Parathyroid adenoma (tissue), 2 donors: ENCODE measurements around the gene RBP7.

Experiments
- H2AFZ ChIP-seq: fragments of 300-600 bp; sonication (generic); one replicate; pipeline ENCODE4 v1.7.0; 2017; ENCODE audit warnings: antibody characterized with exemption, mild to moderate bottlenecking
- H3K27ac ChIP-seq: fragments of 300-600 bp; sonication (generic); one replicate; pipeline ENCODE4 v1.7.0; 2017
- H3K27me3 ChIP-seq: fragments of 300-600 bp; sonication (generic); one replicate; pipeline ENCODE4 v1.7.0; 2017; ENCODE audit warnings: low read length; ENCODE audit not compliant: control insufficient read depth, insufficient read depth
- H3K36me3 ChIP-seq: fragments of 300-600 bp; sonication (generic); one replicate; pipeline ENCODE4 v1.7.0; 2017; ENCODE audit warnings: low read length; ENCODE audit not compliant: control insufficient read depth, insufficient read depth
- H3K4me1 ChIP-seq: fragments of 300-600 bp; sonication (generic); one replicate; pipeline ENCODE4 v1.7.0; 2017; ENCODE audit warnings: control low read depth
- H3K4me2 ChIP-seq: fragments of 300-600 bp; sonication (generic); one replicate; pipeline ENCODE4 v1.7.0; 2017; ENCODE audit warnings: low read length
- H3K4me3 ChIP-seq: fragments of 300-600 bp; sonication (generic); one replicate; pipeline ENCODE4 v1.7.0; 2017; ENCODE audit warnings: low read depth, low read length
- H3K79me2 ChIP-seq: fragments of 300-600 bp; sonication (generic); one replicate; pipeline ENCODE4 v1.7.0; 2017; ENCODE audit warnings: control low read depth
- H3K9ac ChIP-seq: fragments of 300-600 bp; sonication (generic); one replicate; pipeline ENCODE4 v1.7.0; 2017; ENCODE audit warnings: mild to moderate bottlenecking
- H3K9me3 ChIP-seq: fragments of 300-600 bp; sonication (generic); one replicate; pipeline ENCODE4 v1.7.0; 2017; ENCODE audit warnings: low read length; ENCODE audit not compliant: control insufficient read depth
- TF ChIP-seq, protein P1 (sequence below): fragments of 300-600 bp; sonication (generic); IDR thresholded peaks from one replicate; pipeline ENCODE4 v1.7.0; 2017; ENCODE audit warnings: antibody characterized with exemption, mild to moderate bottlenecking
- donor health status: primary hyperparathyroidism.

The RBP7 gene

DNA sequence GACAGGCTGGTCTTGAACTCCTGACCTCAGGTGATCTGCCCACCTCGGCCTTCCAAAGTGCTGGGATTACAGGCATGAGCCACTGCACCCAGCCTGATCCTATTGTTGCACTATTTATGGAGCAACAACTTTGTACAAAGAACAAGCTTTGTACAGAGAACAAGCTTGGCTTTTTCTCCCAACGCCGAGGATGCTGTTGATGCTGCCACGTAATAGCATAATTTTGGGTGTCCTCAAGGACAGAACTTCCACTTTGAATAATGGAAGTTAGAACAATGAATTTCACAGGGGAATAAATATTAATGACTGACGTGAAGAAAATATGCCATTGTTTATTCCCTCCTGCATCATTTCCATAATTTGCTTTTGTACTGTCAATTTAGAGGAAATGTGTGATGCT, 12.8 kb upstream of the RBP7 start:
- no peaks in the 10 kb centered on the region for H3K27me3 ChIP-seq
- TF ChIP-seq, protein P1, sequence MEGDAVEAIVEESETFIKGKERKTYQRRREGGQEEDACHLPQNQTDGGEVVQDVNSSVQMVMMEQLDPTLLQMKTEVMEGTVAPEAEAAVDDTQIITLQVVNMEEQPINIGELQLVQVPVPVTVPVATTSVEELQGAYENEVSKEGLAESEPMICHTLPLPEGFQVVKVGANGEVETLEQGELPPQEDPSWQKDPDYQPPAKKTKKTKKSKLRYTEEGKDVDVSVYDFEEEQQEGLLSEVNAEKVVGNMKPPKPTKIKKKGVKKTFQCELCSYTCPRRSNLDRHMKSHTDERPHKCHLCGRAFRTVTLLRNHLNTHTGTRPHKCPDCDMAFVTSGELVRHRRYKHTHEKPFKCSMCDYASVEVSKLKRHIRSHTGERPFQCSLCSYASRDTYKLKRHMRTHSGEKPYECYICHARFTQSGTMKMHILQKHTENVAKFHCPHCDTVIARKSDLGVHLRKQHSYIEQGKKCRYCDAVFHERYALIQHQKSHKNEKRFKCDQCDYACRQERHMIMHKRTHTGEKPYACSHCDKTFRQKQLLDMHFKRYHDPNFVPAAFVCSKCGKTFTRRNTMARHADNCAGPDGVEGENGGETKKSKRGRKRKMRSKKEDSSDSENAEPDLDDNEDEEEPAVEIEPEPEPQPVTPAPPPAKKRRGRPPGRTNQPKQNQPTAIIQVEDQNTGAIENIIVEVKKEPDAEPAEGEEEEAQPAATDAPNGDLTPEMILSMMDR, result no peak
- H3K9ac ChIP-seq, result no peak overlapping the region
- no peaks in the 10 kb centered on the region for H3K4me1 ChIP-seq
- no peaks in the 10 kb centered on the region for H3K36me3 ChIP-seq
- no peak overlapping the region for H2AFZ ChIP-seq
- no peaks in the 10 kb centered on the region for H3K9me3 ChIP-seq
- no peak overlapping the region for H3K27ac ChIP-seq
- H3K79me2 ChIP-seq, result no peaks in the 10 kb centered on the region
- H3K4me2 ChIP-seq, result no peak overlapping the region
- no peak overlapping the region for H3K4me3 ChIP-seq

- H3K4me2 ChIP-seq, result no peak overlapping the region
- H3K4me3 ChIP-seq, result no peak overlapping the region
- H2AFZ ChIP-seq, result no peak overlapping the region
- no peaks in the 10 kb centered on the region for H3K79me2 ChIP-seq
- no peak overlapping the region for H3K9ac ChIP-seq
- no peaks in the 10 kb centered on the region for H3K36me3 ChIP-seq
- TF ChIP-seq, protein P1, result no peak
- no peaks in the 10 kb centered on the region for H3K9me3 ChIP-seq
- H3K27ac ChIP-seq, result no peak overlapping the region
- H3K4me1 ChIP-seq, result no peaks in the 10 kb centered on the region
- no peaks in the 10 kb centered on the region for H3K27me3 ChIP-seq
These were observed 12.0 kb upstream of the RBP7 start for GRCh38 chr1:9985001-9985400.

- H3K27ac ChIP-seq, result no peak overlapping the region
- no peaks in the 10 kb centered on the region for H3K9me3 ChIP-seq
- no peaks in the 10 kb centered on the region for H3K79me2 ChIP-seq
- H3K36me3 ChIP-seq, result no peaks in the 10 kb centered on the region
- TF ChIP-seq, protein P1, result no peak
- no peak overlapping the region for H3K4me2 ChIP-seq
- no peak overlapping the region for H3K4me3 ChIP-seq
- no peaks in the 10 kb centered on the region for H3K4me1 ChIP-seq
- no peaks in the 10 kb centered on the region for H3K27me3 ChIP-seq
- H2AFZ ChIP-seq, result no peak overlapping the region
- H3K9ac ChIP-seq, result no peak overlapping the region
These were observed 7.3 kb upstream of the RBP7 start for GRCh38 chr1:9989773-9990172.

- TF ChIP-seq, protein P1, result no peak
- no peak overlapping the region for H3K9ac ChIP-seq
- H3K79me2 ChIP-seq, result no peaks in the 10 kb centered on the region
- no peaks in the 10 kb centered on the region for H3K36me3 ChIP-seq
- H3K4me2 ChIP-seq, result no peak overlapping the region
- no peaks in the 10 kb centered on the region for H3K27me3 ChIP-seq
- H3K27ac ChIP-seq, result no peak overlapping the region
- H2AFZ ChIP-seq, result no peak overlapping the region
- H3K4me3 ChIP-seq, result no peak overlapping the region
- H3K4me1 ChIP-seq, result no peaks in the 10 kb centered on the region
- H3K9me3 ChIP-seq, result no peaks in the 10 kb centered on the region
These were observed 6.1 kb upstream of the RBP7 start for GRCh38 chr1:9990944-9991343.

- TF ChIP-seq, protein P1, result no peak
- no peak overlapping the region for H3K9ac ChIP-seq
- no peaks in the 10 kb centered on the region for H3K9me3 ChIP-seq
- H3K4me2 ChIP-seq, result no peak overlapping the region
- no peak overlapping the region for H3K4me3 ChIP-seq
- H3K4me1 ChIP-seq, result no peaks in the 10 kb centered on the region
- no peaks in the 10 kb centered on the region for H3K27me3 ChIP-seq
- H3K27ac ChIP-seq, result no peak overlapping the region
- H3K36me3 ChIP-seq, result no peaks in the 10 kb centered on the region
- H3K79me2 ChIP-seq, result no peaks in the 10 kb centered on the region
- no peak overlapping the region for H2AFZ ChIP-seq
These were observed 4.1 kb upstream of the RBP7 start for GRCh38 chr1:9992910-9993309.
